B cell (primary cell): ENCODE data around the gene GRIN2D. TPM values are rescaled to one million over a fixed set of nuclear protein-coding genes. Genes with fewer than 3 reads are reported as not detected.

ENCODE experiments used
- ATAC-seq: fragments of 200-7000 bp; cut with Tn5 transposase; one replicate; pipeline ENCODE4 v1.10.0; 2021; ENCODE audit warnings: low read depth, mild to moderate bottlenecking, moderate number of reproducible peaks, moderate library complexity
- CTCF ChIA-PET: fragments of 350-600 bp; sonication (Branson Sonifier 250); formaldehyde crosslinking; loops from one replicate; lab custom pipeline; 2021; ENCODE audit warnings: antibody characterized with exemption, inconsistent platforms; lab: Charles Lee
- POLR2A ChIA-PET: fragments of 350-600 bp; sonication (Branson Sonifier 250); formaldehyde crosslinking; loops from one replicate; lab custom pipeline; 2021; ENCODE audit warnings: antibody characterized with exemption; lab: Charles Lee
- DNase-seq: peaks from one replicate; pipeline ENCODE4 v3.0.0; 2013
- H2AFZ ChIP-seq: 2 replicates; pipeline ENCODE4 v1.6.1; 2012; ENCODE audit warnings: mild to moderate bottlenecking, low read depth, low read length; ENCODE audit not compliant: insufficient read depth, poor library complexity, severe bottlenecking
- H3K27ac ChIP-seq, 2 donors: 1 replicate in 1 of 2; 2 replicates in 1 of 2; pipeline ENCODE4 v1.5.1; 2012 to 2013; ENCODE audit warnings: low read length in 2 of 2, mild to moderate bottlenecking in 2 of 2, moderate library complexity in 1 of 2
- H3K27me3 ChIP-seq, 4 experiments: fragments of 200-600 bp in 1 of 4; sonication (generic) in 1 of 4; replicated peaks in 1 of 4; 1 replicate in 2 of 4; 2 replicates in 2 of 4; pipeline versions ENCODE4 v1.6.1 to v1.7.0; 2013 to 2016; ENCODE audit warnings: low read length in 3 of 4, mild to moderate bottlenecking in 2 of 4, mixed read lengths in 1 of 4, moderate library complexity in 1 of 4; ENCODE audit not compliant: insufficient read depth in 4 of 4, control insufficient read depth in 3 of 4; ENCODE audit errors: control extremely low read depth in 1 of 4
- H3K36me3 ChIP-seq, 2 experiments: replicated peaks in 1 of 2; 1 replicate in 1 of 2; 2 replicates in 1 of 2; pipeline versions ENCODE4 v1.6.1 to v1.7.1; 2013; ENCODE audit warnings: low read length in 1 of 2; ENCODE audit not compliant: insufficient read depth in 2 of 2, control insufficient read depth in 1 of 2; ENCODE audit errors: control extremely low read depth in 1 of 2, extremely low read depth in 1 of 2
- H3K4me1 ChIP-seq, 2 donors: fragments of 200-600 bp in 1 of 2; sonication (generic) in 1 of 2; 1 replicate in 1 of 2; 2 replicates in 1 of 2; pipeline versions ENCODE4 v1.5.1 to v1.6.1; 2013 to 2017; ENCODE audit warnings: low read length in 2 of 2; ENCODE audit not compliant: control insufficient read depth in 2 of 2, insufficient read depth in 2 of 2
- H3K4me2 ChIP-seq: replicated peaks from 2 replicates; pipeline ENCODE3; 2012; ENCODE audit warnings: mild to moderate bottlenecking, low read depth, low read length; ENCODE audit not compliant: poor library complexity, severe bottlenecking
- H3K4me3 ChIP-seq, 5 experiments: fragments of 200-600 bp in 1 of 5; sonication (generic) in 1 of 5; 1 replicate in 3 of 5; 2 replicates in 2 of 5; pipeline versions ENCODE4 v1.5.1 to v1.7.0; 2011 to 2016; ENCODE audit warnings: low read length in 4 of 5, mild to moderate bottlenecking in 4 of 5, low read depth in 2 of 5, control low read depth in 1 of 5, moderate library complexity in 1 of 5; ENCODE audit not compliant: insufficient read depth in 1 of 5; ENCODE audit errors: control extremely low read depth in 1 of 5, extremely low read depth in 1 of 5
- H3K79me2 ChIP-seq: fragments of 200-600 bp; sonication (generic); one replicate; pipeline ENCODE4 v1.6.0; 2016; ENCODE audit warnings: low read length; ENCODE audit not compliant: control insufficient read depth, insufficient read depth
- H3K9ac ChIP-seq: fragments of 200-600 bp; sonication (generic); 2 replicates; pipeline ENCODE4 v1.6.1; 2017; ENCODE audit warnings: mild to moderate bottlenecking, low read length, moderate library complexity
- H3K9me3 ChIP-seq, 3 donors: one replicate each; pipeline versions ENCODE4 v1.6.1 to v1.7.1; 2013; ENCODE audit warnings: low read length in 2 of 3; ENCODE audit not compliant: control insufficient read depth in 2 of 3, insufficient read depth in 1 of 3; ENCODE audit errors: control extremely low read depth in 1 of 3
- H4K20me1 ChIP-seq: 2 replicates; pipeline ENCODE4 v1.6.0; 2012; ENCODE audit warnings: mild to moderate bottlenecking, low read length; ENCODE audit not compliant: insufficient read depth, control insufficient read depth, poor library complexity, severe bottlenecking
- H3K27ac Mint-ChIP-seq: one replicate; pipeline ENCODE4 v1.8.0; 2021; ENCODE audit warnings: mixed read lengths
- H3K27me3 Mint-ChIP-seq: one replicate; pipeline ENCODE4 v1.8.0; 2021; ENCODE audit warnings: mixed read lengths
- H3K4me1 Mint-ChIP-seq: one replicate; pipeline ENCODE4 v1.8.0; 2021; ENCODE audit warnings: mixed read lengths
- H3K4me3 Mint-ChIP-seq: one replicate; pipeline ENCODE4 v1.8.0; 2021; ENCODE audit warnings: mixed read lengths
- H3K9me3 Mint-ChIP-seq: one replicate; pipeline ENCODE4 v1.8.0; 2022; ENCODE audit warnings: mixed read lengths; ENCODE audit not compliant: insufficient read depth
- CTCF ChIP-seq: fragments of 200-600 bp; IDR thresholded peaks from one replicate; pipeline ENCODE4 v1.8.0; 2022; ENCODE audit warnings: antibody characterized with exemption, mild to moderate bottlenecking
- EZH2 ChIP-seq: IDR thresholded peaks from 2 replicates; pipeline ENCODE4 v1.6.1; 2012; ENCODE audit warnings: borderline replicate concordance, low read depth, mild to moderate bottlenecking, moderate library complexity, low read length; ENCODE audit not compliant: insufficient read depth, poor library complexity, severe bottlenecking
- WGBS: methylation state at CpG from one replicate; pipeline ENCODE4 v1.1.5; 2013; ENCODE audit warnings: missing lambda C conversion rate; ENCODE audit not compliant: insufficient coverage; 5-methylcytosine and 5-hydroxymethylcytosine counted together
- intact Hi-C: fragments of 100-400 bp; cut with micrococcal nuclease; formaldehyde crosslinking; loops from one replicate; pipeline ENCODE4 v1.10.0; 2022
- polyA plus RNA-seq: library from polyadenylated mRNA; depleted of rRNA; stranded (reverse); fragments of >200 nt; gene quantifications from 2 replicates; pipeline ENCODE4 v1.2.3, GENCODE V29; 2012
- total RNA-seq, 2 donors: library from RNA; stranded (reverse); fragments of 120-200 nt in 1 of 2; gene quantifications; 1 replicate in 1 of 2; 2 replicates in 1 of 2; pipeline versions ENCODE4 v1.2.3 to v1.2.4, GENCODE V29; 2013 to 2022

Gene GRIN2D
- total and polyA plus RNA-seq, 2 donors (not counting 1 experiment from before 2014, with no cell fraction given), result not detected

DNA sequence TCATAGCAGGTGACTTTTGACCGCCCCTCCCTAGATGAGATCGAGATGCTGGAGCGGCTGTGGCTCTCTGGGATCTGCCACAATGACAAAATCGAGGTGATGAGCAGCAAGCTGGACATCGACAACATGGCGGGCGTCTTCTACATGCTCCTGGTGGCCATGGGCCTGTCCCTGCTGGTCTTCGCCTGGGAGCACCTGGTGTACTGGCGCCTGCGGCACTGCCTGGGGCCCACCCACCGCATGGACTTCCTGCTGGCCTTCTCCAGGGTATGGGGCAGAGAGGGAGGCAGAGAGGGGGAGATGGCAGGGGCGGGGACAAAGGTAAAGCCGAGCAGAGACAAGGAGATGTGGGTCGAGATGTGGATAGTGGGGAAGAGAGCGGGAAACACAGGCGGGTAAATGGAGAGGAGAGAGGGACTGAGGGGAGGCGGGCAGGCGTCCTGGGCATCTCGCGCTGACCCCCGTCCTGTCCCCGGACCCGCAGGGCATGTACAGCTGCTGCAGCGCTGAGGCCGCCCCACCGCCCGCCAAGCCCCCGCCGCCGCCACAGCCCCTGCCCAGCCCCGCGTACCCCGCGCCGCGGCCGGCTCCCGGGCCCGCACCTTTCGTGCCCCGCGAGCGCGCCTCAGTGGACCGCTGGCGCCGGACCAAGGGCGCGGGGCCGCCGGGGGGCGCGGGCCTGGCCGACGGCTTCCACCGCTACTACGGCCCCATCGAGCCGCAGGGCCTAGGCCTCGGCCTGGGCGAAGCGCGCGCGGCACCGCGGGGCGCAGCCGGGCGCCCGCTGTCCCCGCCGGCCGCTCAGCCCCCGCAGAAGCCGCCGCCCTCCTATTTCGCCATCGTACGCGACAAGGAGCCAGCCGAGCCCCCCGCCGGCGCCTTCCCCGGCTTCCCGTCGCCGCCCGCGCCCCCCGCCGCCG lies 48.9 kb downstream of the GRIN2D start:
- Histone ChIP-seq H3K36me3 (peaks cover 0 to 3% of the 10 kb centered on the region in 2 experiments), H3K4me2 (no peak overlapping the region), H3K27ac (no peak overlapping the region), H3K27me3 (peaks cover 0 to 32% (median 12%) of the 10 kb centered on the region in 4 experiments), H3K4me1 (peaks cover 22 to 27% of the 10 kb centered on the region in 2 donors), H2AFZ (no peak overlapping the region), H3K9ac (no peak overlapping the region), H4K20me1 (no peaks in the 10 kb centered on the region), H3K4me3 (no peak overlapping the region), H3K79me2 (peaks cover 20% of the 10 kb centered on the region), H3K9me3 (peaks cover 0 to 21% (median 0%) of the 10 kb centered on the region in 3 donors)
- Mint-ChIP-seq H3K27me3 (peaks cover 29% of the 10 kb centered on the region), H3K4me1 (peaks cover 31% of the 10 kb centered on the region), H3K27ac (no peak overlapping the region), H3K9me3 (no peaks in the 10 kb centered on the region), H3K4me3 (peak overlapping the region; percentile 73)
- ChIA-PET POLR2A (no interaction called here), CTCF (interaction anchor here (0.8 kb wide), 1 partner anchor 400 kb away, joined by 3 read pairs; no protein-coding TSS in a partner anchor)
- peak; percentile 20 for DNase-seq
- TF ChIP-seq CTCF, result no peak
- intact Hi-C loops, result no loop called here
- no peak for ATAC-seq
- WGBS, result 46% methylated on average over 83 of the region's 94 CpGs

- ChIA-PET POLR2A (interaction anchor here (0.5 kb wide), 2 partner anchors 14 to 1869 kb away, joined by 5 to 6 read pairs; no protein-coding TSS in a partner anchor), CTCF (no interaction called here)
- Histone ChIP-seq H3K79me2 (peaks cover 20% of the 10 kb centered on the region), H2AFZ (peak overlapping the region; percentile 33), H3K27me3 (peaks cover 0 to 32% (median 11%) of the 10 kb centered on the region in 4 experiments), H4K20me1 (no peaks in the 10 kb centered on the region), H3K36me3 (peaks cover 0 to 12% of the 10 kb centered on the region in 2 experiments), H3K9ac (no peak overlapping the region), H3K4me2 (peak overlapping the region; percentile 78), H3K4me1 (peaks cover 22 to 27% of the 10 kb centered on the region in 2 donors), H3K4me3 (peak overlapping the region in 1 of 5 experiments; percentile 26), H3K9me3 (peaks cover 0 to 21% (median 0%) of the 10 kb centered on the region in 3 donors), H3K27ac (no peak overlapping the region)
- H3K4me3 Mint-ChIP-seq, result no peak overlapping the region
- peaks cover 35% of the 10 kb centered on the region for H3K4me1 Mint-ChIP-seq
- no peak for TF ChIP-seq EZH2
- TF ChIP-seq CTCF, result no peak
- 7% methylated on average over 60 of the region's 60 CpGs for WGBS
- no peak overlapping the region for H3K27ac Mint-ChIP-seq
- no peaks in the 10 kb centered on the region for H3K9me3 Mint-ChIP-seq
- ATAC-seq (no peak), DNase-seq (peak; percentile 54)
- intact Hi-C loops, result no loop called here
- H3K27me3 Mint-ChIP-seq, result peaks cover 22% of the 10 kb centered on the region
Observed at GRCh38 chr19:48443256-48443655, 49.8 kb downstream of the GRIN2D start.
